Smooth muscle cell (in vitro differentiated cells): ENCODE measurements around the gene TAF12. TPM values are rescaled to one million over a fixed set of nuclear protein-coding genes. Genes with fewer than 3 reads are reported as not detected.
"Not testable (repeated sequence)": the region's sequence is repeated elsewhere in the genome, so short reads cannot be mapped to it uniquely, and the experiment has no call there.

Source experiments
- DNase-seq: peaks from one replicate; lab custom pipeline; 2025; ENCODE audit not compliant: unreplicated experiment; lab: John Stamatoyannopoulos, UW
- H2AFZ ChIP-seq: fragments of 200-600 bp; sonication (generic); 2 replicates; pipeline ENCODE4 v1.6.0; 2016; ENCODE audit warnings: antibody characterized with exemption, low read depth, mild to moderate bottlenecking
- H3F3A ChIP-seq: fragments of 200-600 bp; sonication (generic); 2 replicates; pipeline ENCODE4 v1.6.0; 2017; ENCODE audit warnings: antibody characterized with exemption, low read depth
- H3K27ac ChIP-seq: fragments of 200-600 bp; sonication (generic); 2 replicates; pipeline ENCODE4 v1.5.1; 2016; ENCODE audit warnings: low read depth, mild to moderate bottlenecking
- H3K27me3 ChIP-seq: fragments of 200-600 bp; sonication (generic); 2 replicates; pipeline ENCODE4 v1.6.1; 2016; ENCODE audit warnings: low read depth, mild to moderate bottlenecking
- H3K36me3 ChIP-seq: fragments of 200-600 bp; sonication (generic); 2 replicates; pipeline ENCODE4 v1.5.1; 2016; ENCODE audit warnings: low read depth
- H3K4me1 ChIP-seq: fragments of 200-600 bp; sonication (generic); 2 replicates; pipeline ENCODE4 v1.5.1; 2016; ENCODE audit warnings: low read depth
- H3K4me2 ChIP-seq: fragments of 200-600 bp; sonication (generic); 2 replicates; pipeline ENCODE4 v1.6.0; 2016; ENCODE audit warnings: mild to moderate bottlenecking
- H3K4me3 ChIP-seq: fragments of 200-600 bp; sonication (generic); 2 replicates; pipeline ENCODE4 v1.5.1; 2016; ENCODE audit warnings: mild to moderate bottlenecking
- H3K79me2 ChIP-seq: fragments of 200-600 bp; sonication (generic); 2 replicates; pipeline ENCODE4 v1.6.0; 2016; ENCODE audit warnings: low read depth, mild to moderate bottlenecking
- H3K9ac ChIP-seq: fragments of 200-600 bp; sonication (generic); 2 replicates; pipeline ENCODE4 v1.6.0; 2016; ENCODE audit warnings: low read depth
- H3K9me3 ChIP-seq: fragments of 200-600 bp; sonication (generic); replicated peaks from 2 replicates; pipeline ENCODE4 v1.5.1; 2016; ENCODE audit warnings: low read depth
- H4K20me1 ChIP-seq: fragments of 200-600 bp; sonication (generic); 2 replicates; pipeline ENCODE4 v1.6.0; 2016; ENCODE audit warnings: low read depth
- CTCF ChIP-seq: fragments of 200-600 bp; sonication (generic); IDR thresholded peaks from 2 replicates; pipeline ENCODE4 v1.5.1; 2017; ENCODE audit warnings: borderline replicate concordance, mild to moderate bottlenecking, antibody characterized with exemption; ENCODE audit not compliant: insufficient read depth, poor library complexity, severe bottlenecking
- WGBS: methylation state at CpG from one replicate; pipeline ENCODE4 v1.1.7; 2016; ENCODE audit warnings: low lambda C conversion rate; 5-methylcytosine and 5-hydroxymethylcytosine counted together
- polyA plus RNA-seq: library from polyadenylated mRNA; unstranded; fragments of >200 nt; fragmentation: Nextera tagmentation; extraction: Ambion mirVana; gene quantifications from 2 replicates; pipeline ENCODE4 v1.2.1, GENCODE V29; 2016
- total RNA-seq: library from RNA; depleted of rRNA; stranded (reverse); fragments of >200 nt; gene quantifications from 2 replicates; pipeline ENCODE4 v1.2.3, GENCODE V29; 2014

The TAF12 gene
- total and polyA plus RNA-seq, 2 experiments from 2014 or later = 34.8 to 47.1 TPM

DNA sequence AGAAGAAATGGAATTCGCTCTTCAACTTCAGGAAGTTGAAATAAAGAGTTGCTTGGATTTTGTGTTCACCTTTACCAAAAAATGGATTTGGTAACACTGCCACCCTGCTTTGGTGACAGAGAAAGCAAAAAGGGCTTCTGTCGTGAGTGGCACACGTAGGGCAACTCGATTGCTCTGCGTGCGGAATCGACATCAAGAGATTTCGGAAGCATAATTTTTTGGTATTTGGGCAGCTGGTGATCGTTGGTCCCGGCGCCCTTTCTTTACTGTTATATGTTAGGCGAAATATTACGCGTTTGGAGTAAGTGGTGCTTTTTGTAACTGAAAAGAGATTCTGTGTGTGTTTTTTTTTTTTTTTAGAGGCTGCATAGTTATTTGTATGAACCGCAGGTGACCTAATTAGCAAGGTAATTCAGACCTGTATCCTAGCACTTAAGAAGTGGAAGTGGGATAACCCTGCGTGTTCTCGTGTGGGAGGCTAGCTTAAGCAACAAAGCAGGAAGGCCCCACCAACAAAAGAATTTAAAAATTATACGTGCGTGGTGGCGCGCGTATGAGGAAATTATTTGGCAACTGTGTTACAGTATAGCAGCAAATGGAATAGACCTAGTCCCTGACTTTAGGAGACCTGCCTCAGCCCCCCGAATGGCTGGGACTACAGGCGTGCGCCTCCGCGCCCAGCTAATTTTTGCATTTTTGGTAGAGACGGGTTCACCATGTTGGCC, 5.8 kb upstream of the TAF12 start, which contains the start of gene RNU11:
Gene RNU11 (plus strand): TSS at position 127 of the 725 bp plus-strand sequence.
- H3K4me2 ChIP-seq = peak within 1 kb of the TSS; percentile 80
- H2AFZ ChIP-seq = peak within 1 kb of the TSS; percentile 73
- no peaks in the 10 kb centered on the region for H3F3A ChIP-seq
- H3K79me2 ChIP-seq = no peaks in the 10 kb centered on the region
- H3K9me3 ChIP-seq = no peaks in the 10 kb centered on the region
- H4K20me1 ChIP-seq = no peaks in the 10 kb centered on the region
- H3K9ac ChIP-seq = peak within 1 kb of the TSS; percentile 98
- DNase-seq = peak; percentile 36
- peaks cover 4% of the 10 kb centered on the region for H3K4me1 ChIP-seq
- 5% methylated on average over 28 of the region's 28 CpGs for WGBS
- peak within 1 kb of the TSS; percentile 41 for H3K4me3 ChIP-seq
- no peaks in the 10 kb centered on the region for H3K27me3 ChIP-seq
- TF ChIP-seq CTCF = no peak
- H3K36me3 ChIP-seq = no peaks in the 10 kb centered on the region
- H3K27ac ChIP-seq = peak within 1 kb of the TSS; percentile 99

GRCh38 chr1:28648008-28648473, 5.2 kb upstream of the TAF12 start:
- Histone ChIP-seq H3K9me3 (no peaks in the 10 kb centered on the region), H3K79me2 (no peaks in the 10 kb centered on the region), H3K4me3 (peak overlapping the region; percentile 41), H3K9ac (peak overlapping the region; percentile 98), H3K4me1 (peaks cover 6% of the 10 kb centered on the region), H2AFZ (peak overlapping the region; percentile 73), H3K4me2 (peak overlapping the region; percentile 80), H4K20me1 (no peaks in the 10 kb centered on the region), H3K27ac (peak overlapping the region; percentile 99), H3K36me3 (no peaks in the 10 kb centered on the region), H3F3A (no peaks in the 10 kb centered on the region), H3K27me3 (no peaks in the 10 kb centered on the region)
- no peak for TF ChIP-seq CTCF
- 8% methylated on average over 18 of the region's 18 CpGs for WGBS
- DNase-seq = peak; percentile 49

- H3K36me3 ChIP-seq = no peaks in the 10 kb centered on the region
- H3K9me3 ChIP-seq = no peaks in the 10 kb centered on the region
- H2AFZ ChIP-seq = no peak overlapping the region
- peaks cover 12% of the 10 kb centered on the region for H3K4me1 ChIP-seq
- no peaks in the 10 kb centered on the region for H4K20me1 ChIP-seq
- 89% methylated on average over 1 of the region's 1 CpG for WGBS
- H3K79me2 ChIP-seq = peaks cover 9% of the 10 kb centered on the region
- DNase-seq = no peak
- H3K4me2 ChIP-seq = no peak overlapping the region
- H3F3A ChIP-seq = peaks cover 8% of the 10 kb centered on the region
- no peak overlapping the region for H3K27ac ChIP-seq
- H3K9ac ChIP-seq = no peak overlapping the region
- no peaks in the 10 kb centered on the region for H3K27me3 ChIP-seq
- no peak overlapping the region for H3K4me3 ChIP-seq
- no peak for TF ChIP-seq CTCF
Observed at GRCh38 chr1:28646040-28646439, 3.2 kb upstream of the TAF12 start.

- H3K27me3 ChIP-seq, H3K36me3 ChIP-seq, H3K4me3 ChIP-seq, H2AFZ ChIP-seq, H3K27ac ChIP-seq, DNase-seq, H4K20me1 ChIP-seq, H3K9me3 ChIP-seq, H3K9ac ChIP-seq, H3K4me2 ChIP-seq, H3F3A ChIP-seq: not testable (repeated sequence)
- Histone ChIP-seq H3K4me1 (peaks cover 12% of the 10 kb centered on the region), H3K79me2 (peaks cover 15% of the 10 kb centered on the region)
- WGBS = 93% methylated on average over 11 of the region's 11 CpGs
Observed at GRCh38 chr1:28645406-28645805, 2.5 kb upstream of the TAF12 start.
